Measurements from ENCODE around the gene DRD1.

DNA sequence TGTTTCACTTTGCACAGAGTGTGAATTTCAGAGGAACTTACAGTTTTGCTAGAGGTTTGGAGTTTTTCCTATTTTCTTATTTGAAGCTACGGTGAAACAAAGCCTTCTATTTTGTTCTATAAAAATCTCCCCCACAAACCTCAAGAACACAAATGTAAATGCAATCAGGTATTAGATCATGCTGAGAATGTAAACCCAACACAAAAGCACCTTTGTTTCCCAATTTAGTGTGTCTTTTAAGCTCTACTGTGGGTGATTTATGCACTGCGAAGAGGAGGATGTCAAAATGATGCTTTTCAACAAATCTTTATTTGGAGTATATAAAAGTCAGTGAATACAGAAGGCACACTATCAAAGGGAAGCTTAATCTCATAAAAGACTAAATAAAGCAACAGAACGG lies 4.3 kb upstream of the DRD1 start:
- TF ChIP-seq SUZ12 (IDR thresholded peaks at IDR 0.05; ENCODE audit: extremely low read depth, insufficient read depth, insufficient read length), result no peak
- no peak for TF ChIP-seq ZNF274 (IDR thresholded peaks at IDR 0.05; ENCODE audit: low read depth, low read length)
- TF ChIP-seq YY1 (IDR thresholded peaks at IDR 0.05; ENCODE audit: insufficient read depth, insufficient read length), result no peak

Measured in NT2/D1 (cell line).